Osteoblast (primary cell): ENCODE measurements around the gene EXOC4. TPM values are rescaled to one million over a fixed set of nuclear protein-coding genes. Genes with fewer than 3 reads are reported as not detected.

Experiments used
- DNase-seq: peaks from one replicate; pipeline ENCODE4 v3.0.0; 2011; ENCODE audit warnings: low spot score, mixed read lengths; ENCODE audit not compliant: insufficient read length; ENCODE audit errors: missing footprints
- H2AFZ ChIP-seq: 2 replicates; pipeline ENCODE4 v1.6.0; 2011; ENCODE audit warnings: mild to moderate bottlenecking, low read length
- H3K27ac ChIP-seq: 2 replicates; pipeline ENCODE4 v1.5.1; 2011; ENCODE audit warnings: mild to moderate bottlenecking, low read depth, low read length, moderate library complexity
- H3K27me3 ChIP-seq: 2 replicates; pipeline ENCODE4 v1.6.0; 2012; ENCODE audit warnings: mild to moderate bottlenecking, control low read depth, inconsistent platforms, low read length, moderate library complexity; ENCODE audit not compliant: insufficient read depth
- H3K36me3 ChIP-seq: 2 replicates; pipeline ENCODE4 v1.5.1; 2011; ENCODE audit warnings: mild to moderate bottlenecking, low read length, control low read depth, moderate library complexity; ENCODE audit not compliant: insufficient read depth
- H3K4me1 ChIP-seq: 2 replicates; pipeline ENCODE4 v1.5.1; 2011; ENCODE audit warnings: mild to moderate bottlenecking, low read length, control low read depth, moderate library complexity; ENCODE audit not compliant: insufficient read depth
- H3K4me2 ChIP-seq: 2 replicates; pipeline ENCODE4 v1.6.0; 2011; ENCODE audit warnings: mild to moderate bottlenecking, low read length; ENCODE audit not compliant: insufficient read depth
- H3K4me3 ChIP-seq: fragments of 200-600 bp; sonication (generic); 3 replicates; pipeline ENCODE4 v1.5.1; 2012; ENCODE audit warnings: mild to moderate bottlenecking, low read length, inconsistent platforms; ENCODE audit not compliant: insufficient read depth
- H3K79me2 ChIP-seq: 2 replicates; pipeline ENCODE4 v1.6.0; 2012; ENCODE audit warnings: mild to moderate bottlenecking, low read length, control low read depth, inconsistent platforms; ENCODE audit not compliant: insufficient read depth
- H3K9me3 ChIP-seq: 2 replicates; pipeline ENCODE4 v1.5.1; 2011; ENCODE audit warnings: low read depth, low read length, control low read depth
- H4K20me1 ChIP-seq: 2 replicates; pipeline ENCODE4 v1.6.0; 2012; ENCODE audit warnings: mild to moderate bottlenecking, low read length, control low read depth; ENCODE audit not compliant: insufficient read depth
- CTCF ChIP-seq: IDR thresholded peaks from 2 replicates; pipeline ENCODE4 v1.5.1; 2011; ENCODE audit warnings: mild to moderate bottlenecking, low read depth, low read length, moderate library complexity; ENCODE audit errors: extremely low read depth
- total RNA-seq: library from RNA; depleted of rRNA; stranded (reverse); fragments of >200 nt; gene quantifications from 2 replicates; pipeline ENCODE4 v1.2.3, GENCODE V29; 2012

The EXOC4 gene
- total RNA-seq, 1 donor = 134 TPM

DNA sequence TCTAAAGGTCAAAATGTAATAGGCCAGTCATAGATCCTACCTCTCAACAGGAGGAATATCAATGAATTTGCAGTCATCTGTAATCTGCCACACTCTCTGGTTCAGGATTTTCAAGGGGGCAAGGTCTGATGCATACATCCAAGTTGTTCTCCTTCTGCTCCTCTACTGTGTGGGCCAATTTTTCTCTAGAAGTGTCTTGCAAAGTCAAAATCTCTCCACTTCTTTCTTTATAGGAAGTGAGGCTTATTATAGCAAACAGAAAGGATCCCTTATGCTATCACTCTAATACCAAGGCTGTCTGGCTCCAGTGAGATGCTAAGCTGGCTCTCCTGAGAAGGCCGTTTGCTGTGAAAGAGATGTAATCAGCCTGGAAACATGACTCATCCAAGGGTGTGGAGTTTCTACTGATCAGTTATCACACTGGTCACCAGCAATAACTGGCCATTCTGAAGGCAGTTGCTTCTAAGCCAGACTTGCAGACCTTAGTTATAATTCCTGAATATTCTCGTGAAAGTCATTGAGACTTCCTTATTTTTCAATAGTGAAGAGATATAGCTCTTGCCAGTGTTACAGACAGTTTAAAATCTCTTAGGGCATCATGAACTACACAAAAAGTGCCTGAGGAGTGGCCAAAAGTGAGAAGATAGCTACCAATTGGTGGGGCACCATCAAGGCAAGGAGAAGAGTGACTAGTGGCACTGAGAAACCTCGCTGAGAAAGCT, 831.0 kb downstream of the EXOC4 start:
- Histone ChIP-seq H3K9me3 (no peaks in the 10 kb centered on the region), H2AFZ (no peak overlapping the region), H4K20me1 (no peaks in the 10 kb centered on the region), H3K27ac (no peak overlapping the region), H3K4me1 (no peaks in the 10 kb centered on the region), H3K27me3 (no peaks in the 10 kb centered on the region), H3K79me2 (no peaks in the 10 kb centered on the region), H3K4me3 (no peak overlapping the region), H3K36me3 (no peaks in the 10 kb centered on the region), H3K4me2 (no peak overlapping the region)
- DNase-seq = peak; percentile 67
- no peak for TF ChIP-seq CTCF

DNA sequence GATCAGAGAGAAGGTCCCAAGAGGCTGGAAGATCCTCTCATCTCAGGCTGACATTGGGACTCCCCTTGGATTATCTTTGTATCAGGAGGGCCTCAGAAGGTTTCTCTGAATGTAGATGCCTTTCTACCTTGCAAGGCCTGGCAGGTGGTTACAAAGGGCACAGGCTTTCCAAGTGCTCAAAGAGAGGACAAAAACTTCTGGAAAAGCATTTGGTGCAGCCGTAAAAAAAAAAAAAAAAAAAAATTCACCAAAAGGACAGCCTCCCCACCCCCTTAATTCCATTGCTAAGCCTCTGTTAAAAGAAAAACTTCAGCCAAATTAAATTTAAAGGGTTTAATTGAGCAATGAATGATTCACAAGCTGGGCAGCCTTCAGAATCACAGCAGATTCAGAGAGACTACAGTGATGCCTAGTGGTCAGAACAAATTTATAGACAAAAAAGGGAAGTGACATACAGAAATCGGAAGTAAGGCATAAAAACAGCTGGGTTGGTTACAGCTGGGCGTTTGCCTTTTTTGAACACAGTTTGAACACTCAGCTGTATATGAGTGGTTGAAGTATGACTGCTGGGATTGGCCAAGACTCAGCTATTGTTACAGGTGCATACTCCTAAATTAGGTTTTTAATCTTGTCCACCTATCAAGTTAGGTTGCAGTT, 831.7 kb downstream of the EXOC4 start:
- Histone ChIP-seq H2AFZ (no peak overlapping the region), H3K9me3 (peaks cover 4% of the 10 kb centered on the region), H3K4me1 (no peaks in the 10 kb centered on the region), H3K36me3 (no peaks in the 10 kb centered on the region), H3K27ac (no peak overlapping the region), H4K20me1 (no peaks in the 10 kb centered on the region), H3K79me2 (no peaks in the 10 kb centered on the region), H3K27me3 (no peaks in the 10 kb centered on the region), H3K4me2 (no peak overlapping the region), H3K4me3 (no peak overlapping the region)
- TF ChIP-seq CTCF = no peak
- no peak for DNase-seq

GRCh38 chr7:134085311-134085710, 832.4 kb downstream of the EXOC4 start:
- no peaks in the 10 kb centered on the region for H3K27me3 ChIP-seq
- H3K36me3 ChIP-seq = no peaks in the 10 kb centered on the region
- H4K20me1 ChIP-seq = no peaks in the 10 kb centered on the region
- H3K4me3 ChIP-seq = no peak overlapping the region
- no peak overlapping the region for H3K4me2 ChIP-seq
- H3K9me3 ChIP-seq = peaks cover 4% of the 10 kb centered on the region
- H2AFZ ChIP-seq = no peak overlapping the region
- no peak for TF ChIP-seq CTCF
- no peak overlapping the region for H3K27ac ChIP-seq
- no peak for DNase-seq
- no peaks in the 10 kb centered on the region for H3K4me1 ChIP-seq
- no peaks in the 10 kb centered on the region for H3K79me2 ChIP-seq

DNA sequence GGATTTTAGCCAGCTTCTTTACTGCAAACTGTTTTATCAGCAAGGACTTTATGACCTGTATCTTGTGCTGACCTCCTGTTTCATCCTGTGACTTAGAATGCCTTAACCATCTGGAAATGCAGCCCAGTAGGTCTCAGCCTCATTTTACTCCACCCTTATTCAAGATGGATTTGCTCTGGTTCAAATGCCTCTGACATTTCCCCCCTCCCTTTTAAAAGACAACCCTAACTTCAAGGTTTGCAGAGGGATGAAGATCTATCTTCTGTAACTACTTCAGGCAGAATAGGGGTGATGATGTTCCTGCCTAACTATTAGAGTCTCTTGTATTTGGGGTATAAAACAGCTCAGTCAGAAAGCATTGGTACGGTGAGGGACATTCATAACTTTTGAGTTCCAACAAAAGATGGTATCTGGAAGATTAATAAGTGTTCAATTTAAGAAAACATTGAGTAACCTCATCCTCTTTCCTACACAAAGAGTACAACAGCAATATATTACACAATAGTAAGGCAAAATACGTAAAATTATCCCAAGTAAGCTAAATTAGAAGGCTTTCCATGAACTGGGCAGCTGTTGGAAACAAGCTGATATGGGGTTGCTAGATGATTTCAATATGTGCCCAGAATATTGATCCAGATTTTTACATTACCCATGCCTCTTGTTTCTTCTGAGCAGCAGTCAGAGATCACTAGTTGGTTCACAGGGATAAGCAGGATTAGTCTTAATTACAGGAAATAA, 834.3 kb downstream of the EXOC4 start:
- H3K36me3 ChIP-seq = no peaks in the 10 kb centered on the region

More for the DNA sequence above, 834.3 kb downstream of the EXOC4 start:
- Histone ChIP-seq H3K27me3 (no peaks in the 10 kb centered on the region), H3K4me2 (no peak overlapping the region), H3K27ac (no peak overlapping the region), H3K9me3 (peaks cover 4% of the 10 kb centered on the region), H3K79me2 (no peaks in the 10 kb centered on the region), H4K20me1 (no peaks in the 10 kb centered on the region), H2AFZ (no peak overlapping the region), H3K4me3 (no peak overlapping the region), H3K4me1 (no peaks in the 10 kb centered on the region)
- TF ChIP-seq CTCF = no peak
- DNase-seq = no peak
